GM19452 (cell line): Measurements from ENCODE around the gene C15orf61.

ENCODE experiments used
- ATAC-seq: cut with Tn5 transposase; IDR thresholded peaks from one replicate; pipeline ENCODE4 v1.9.1; 2021; ENCODE audit not compliant: unreplicated experiment

C15orf61 gene

DNA sequence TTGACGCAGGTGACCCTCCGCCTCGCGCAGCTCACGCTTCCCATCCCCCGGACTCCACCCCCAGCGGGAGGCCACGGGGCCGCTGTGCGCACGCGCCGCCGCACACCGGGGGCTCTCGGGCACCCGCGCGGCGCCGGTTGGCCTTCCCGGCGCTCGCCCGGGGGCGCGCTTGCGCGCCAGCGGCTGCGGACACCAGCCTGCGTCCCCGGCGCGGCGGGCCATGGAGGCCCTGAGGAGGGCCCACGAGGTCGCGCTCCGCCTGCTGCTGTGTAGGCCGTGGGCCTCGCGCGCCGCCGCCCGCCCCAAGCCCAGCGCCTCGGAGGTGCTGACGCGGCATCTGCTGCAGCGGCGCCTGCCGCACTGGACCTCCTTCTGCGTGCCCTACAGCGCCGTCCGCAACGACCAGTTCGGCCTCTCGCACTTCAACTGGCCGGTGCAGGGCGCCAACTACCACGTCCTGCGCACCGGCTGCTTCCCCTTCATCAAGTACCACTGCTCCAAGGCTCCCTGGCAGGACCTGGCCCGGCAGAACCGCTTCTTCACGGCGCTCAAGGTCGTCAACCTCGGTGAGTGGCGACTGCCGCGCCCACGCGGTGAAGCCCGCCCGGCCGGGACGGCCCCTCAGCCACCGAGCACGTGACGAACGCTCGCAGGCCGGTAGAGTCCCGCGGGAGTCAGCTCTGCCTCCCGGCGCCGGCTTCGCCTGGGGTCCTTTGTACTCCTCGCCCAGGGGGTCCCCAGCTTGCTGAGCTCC is at the start of gene C15orf61:
C15orf61 (plus strand) TSS at position 103 of the 754 bp plus-strand sequence; CDS start at position 221, 118 bp downstream.
- peak; percentile 71 for ATAC-seq

DNA sequence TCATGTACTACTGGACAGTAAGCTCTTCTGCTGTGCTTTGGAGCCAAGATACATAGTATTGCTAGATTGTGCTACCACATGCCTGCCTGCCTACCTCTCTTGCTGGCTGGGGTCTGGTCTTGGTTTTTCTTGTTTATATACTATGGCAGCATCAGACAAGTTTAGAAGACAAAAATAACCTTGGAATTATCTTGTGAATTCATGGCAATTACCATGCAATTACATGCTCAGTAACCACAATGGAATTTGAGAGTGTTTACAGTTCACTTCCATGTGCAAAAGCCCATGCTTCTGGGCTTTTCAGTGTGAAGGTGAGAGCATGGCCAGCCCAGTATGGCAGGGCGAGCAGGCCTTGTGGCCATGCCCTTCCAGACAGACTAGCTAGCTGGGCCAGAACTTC is 48.0 kb upstream of the C15orf61 start:
- no peak for ATAC-seq

DNA sequence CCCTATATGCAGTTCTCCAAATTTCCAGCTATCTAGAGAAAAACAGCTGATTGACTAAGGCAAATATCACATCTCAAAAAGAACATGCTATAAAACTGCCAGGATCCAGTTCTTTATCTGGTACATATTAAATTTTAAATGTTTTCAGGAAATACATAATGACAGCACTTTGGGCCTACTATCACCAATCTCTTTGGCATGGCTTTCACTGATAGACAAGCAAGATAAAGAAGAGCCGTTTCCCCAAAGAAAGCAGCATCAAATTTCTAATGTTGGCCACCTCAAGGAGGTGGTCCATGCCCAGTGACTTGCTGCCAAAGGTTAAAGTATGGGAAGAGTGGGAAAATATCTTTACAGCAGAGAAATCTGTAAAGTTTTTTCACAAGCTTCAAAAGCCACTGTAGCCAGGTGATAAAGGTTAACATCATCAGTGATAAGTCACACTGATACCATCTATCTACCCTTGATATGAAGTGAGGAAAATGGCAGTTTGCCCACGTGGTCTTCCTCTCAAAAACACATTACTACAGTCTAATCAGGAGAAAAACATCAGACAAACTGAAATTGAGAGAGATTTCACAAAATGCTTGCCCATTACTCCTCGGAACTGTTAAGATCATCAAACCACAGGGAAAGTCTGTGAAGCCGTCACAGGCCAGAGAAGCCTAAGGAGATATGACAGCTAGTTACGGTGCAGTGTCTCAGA is 46.4 kb upstream of the C15orf61 start:
- ATAC-seq, result no peak

DNA sequence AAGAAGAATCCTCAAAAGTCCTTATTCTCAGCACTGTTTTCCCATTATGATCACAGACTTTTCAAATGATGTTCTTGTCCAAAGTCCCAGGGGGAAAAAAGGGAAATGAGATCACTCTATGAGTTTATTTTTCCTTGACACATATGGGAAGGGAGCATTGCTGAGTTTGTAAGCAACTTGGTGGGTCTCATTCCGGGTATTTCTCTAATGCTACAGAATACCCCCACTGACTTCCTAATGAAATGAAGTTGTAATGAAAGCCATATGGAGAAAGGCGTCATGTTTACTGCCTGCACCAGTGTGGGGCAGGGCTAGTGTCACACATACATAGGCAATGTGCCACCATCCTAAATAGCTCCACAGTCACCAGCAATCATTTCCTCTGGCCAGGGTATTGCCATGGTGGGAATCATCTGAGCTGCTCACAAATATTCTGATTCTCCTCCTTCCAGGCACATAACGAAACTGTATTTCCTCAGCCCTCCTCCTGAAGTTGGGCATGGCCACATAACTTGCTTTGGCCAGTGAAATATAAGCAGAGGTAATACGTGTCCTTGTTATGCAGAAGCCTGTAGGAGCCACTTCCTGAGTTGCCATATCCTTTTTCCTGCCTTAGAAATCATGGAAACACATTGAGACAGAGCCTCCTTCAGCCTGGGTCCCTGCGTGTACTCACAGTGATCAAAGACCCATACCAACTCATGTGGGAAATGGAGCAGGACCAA is 41.0 kb upstream of the C15orf61 start:
- no peak for ATAC-seq

DNA sequence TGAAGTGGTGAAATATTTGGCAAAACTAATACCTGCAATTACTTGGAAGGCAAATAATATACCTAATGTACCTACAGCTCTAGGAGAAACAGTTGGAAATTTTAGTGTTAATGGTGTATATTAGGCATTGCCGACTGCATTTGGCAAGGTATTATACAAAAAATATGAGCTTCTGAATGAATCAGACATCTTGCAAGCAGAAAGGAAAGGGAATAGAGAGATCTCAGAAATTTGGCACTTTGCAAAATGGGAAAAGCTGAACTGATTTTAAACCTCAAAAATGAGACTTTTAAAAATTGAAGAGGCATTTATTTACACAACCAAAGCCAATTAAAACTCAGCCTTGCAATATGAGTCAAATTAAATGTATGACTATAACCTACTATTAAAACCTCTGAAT is 40.2 kb upstream of the C15orf61 start:
- ATAC-seq, result no peak

DNA sequence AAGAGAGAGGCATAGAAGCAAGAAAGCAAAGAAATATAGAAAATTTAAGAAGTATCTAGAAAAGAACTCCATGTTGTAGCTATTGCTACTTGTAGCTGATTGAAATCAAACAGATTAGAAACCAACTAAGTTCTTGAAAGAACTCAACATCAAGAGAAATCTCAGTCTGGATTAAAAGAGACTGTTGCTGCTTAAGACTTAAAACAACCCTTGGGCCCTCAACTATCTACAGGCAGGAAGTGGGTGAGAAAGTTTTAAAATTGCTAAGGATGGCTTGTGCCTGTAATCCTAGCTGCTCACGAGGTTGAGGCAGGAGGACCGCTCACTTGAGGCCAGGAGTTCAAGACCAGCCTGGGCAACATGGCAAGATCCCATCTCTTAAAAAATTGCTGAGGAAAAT is 39.3 kb upstream of the C15orf61 start:
- no peak for ATAC-seq

DNA sequence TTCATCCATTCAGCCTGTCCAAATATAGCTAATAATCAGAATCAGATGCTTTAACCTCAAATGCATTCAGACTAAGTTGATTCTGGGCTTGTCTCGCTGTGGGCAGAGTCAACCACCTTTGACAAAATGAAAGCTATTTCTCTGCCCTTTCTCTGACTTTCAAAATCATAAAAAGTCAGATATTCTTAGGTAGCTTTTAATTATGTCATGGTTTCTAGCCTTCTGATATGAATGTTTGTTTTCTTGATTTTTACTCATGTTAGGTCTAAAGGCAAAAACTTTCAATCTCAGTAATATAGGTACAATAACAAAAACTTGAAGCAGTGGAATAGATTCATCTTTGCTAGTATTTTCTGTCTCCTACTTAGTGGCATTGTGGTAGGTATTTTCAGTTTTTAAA is 25.3 kb upstream of the C15orf61 start:
- no peak for ATAC-seq

DNA sequence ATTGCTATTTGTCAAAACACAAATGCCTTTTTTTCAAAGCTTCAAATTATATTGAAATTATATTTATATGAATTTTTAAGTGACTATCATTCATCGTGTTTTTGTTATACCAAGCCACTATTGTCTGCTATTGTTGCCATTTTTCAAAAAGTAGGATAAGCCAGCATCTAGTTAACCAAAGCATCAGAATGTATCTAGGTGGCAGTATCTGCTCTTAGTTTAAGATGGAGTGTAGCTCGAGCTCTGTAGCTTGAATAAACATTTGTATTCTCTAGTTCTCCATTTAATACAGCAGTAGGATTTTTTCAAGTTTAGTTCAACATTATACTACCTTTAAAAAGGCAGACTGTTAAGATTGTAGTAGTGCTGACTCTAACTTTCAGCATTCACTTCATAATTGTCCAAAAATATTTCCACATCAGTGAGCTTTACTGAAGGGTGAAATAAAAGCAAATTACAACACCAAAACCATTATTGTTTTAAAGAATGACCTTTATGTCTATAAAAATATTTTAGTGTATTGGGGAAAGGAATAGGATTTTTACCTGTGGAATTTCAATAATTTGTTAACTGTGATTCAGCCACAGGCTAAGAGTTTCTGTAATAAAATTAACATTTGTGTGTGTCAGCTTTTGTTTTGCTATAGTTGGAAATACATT is 19.6 kb upstream of the C15orf61 start:
- no peak for ATAC-seq

DNA sequence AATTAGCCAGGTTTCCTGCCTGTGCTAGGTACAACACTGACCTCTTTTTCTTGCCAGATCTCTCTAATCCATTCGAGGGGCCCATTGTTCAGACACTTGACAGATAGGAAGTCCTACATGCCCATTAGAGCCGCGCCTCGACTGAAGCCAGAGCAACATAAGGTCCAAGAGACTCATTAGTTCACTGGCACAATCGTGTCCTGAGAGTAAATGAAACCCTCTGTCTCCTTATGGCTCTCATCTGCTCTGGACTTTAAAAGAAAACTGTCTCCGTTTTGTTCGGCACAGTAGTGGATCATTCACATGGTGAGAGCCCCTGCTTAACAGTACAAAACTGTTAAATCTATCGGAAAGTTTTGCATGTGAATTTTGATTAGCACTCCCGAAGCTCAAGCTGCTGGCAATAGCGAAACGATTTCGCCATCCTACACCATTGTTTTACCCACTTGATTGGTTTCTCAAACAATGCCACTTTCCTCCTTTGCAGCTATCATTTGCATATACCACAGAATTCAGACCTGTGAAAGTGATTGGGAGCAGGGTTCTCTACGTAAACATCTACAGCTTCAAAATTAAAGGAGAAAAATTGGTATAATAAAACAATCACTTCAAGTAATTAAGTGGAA is 19.0 kb upstream of the C15orf61 start:
- ATAC-seq, result no peak

DNA sequence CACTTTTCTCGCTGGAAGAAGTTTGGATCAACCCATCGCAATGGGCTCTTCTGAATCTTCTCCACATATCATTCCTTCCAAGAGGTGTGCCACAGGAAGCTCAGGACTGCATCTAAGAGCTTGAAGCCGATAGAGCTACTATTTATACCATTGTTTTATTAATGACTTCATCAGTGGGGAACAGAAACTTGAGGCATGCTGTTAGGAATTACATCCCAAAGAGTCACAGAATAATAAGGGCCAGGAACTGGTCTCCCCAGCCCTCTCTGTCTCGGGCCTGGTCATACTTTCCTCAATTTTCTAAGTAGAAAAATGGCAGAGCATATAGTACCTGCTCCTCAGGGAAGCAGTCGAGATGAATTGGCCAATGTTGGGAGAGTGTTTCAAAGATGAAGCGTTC is 16.9 kb upstream of the C15orf61 start:
- no peak for ATAC-seq

DNA sequence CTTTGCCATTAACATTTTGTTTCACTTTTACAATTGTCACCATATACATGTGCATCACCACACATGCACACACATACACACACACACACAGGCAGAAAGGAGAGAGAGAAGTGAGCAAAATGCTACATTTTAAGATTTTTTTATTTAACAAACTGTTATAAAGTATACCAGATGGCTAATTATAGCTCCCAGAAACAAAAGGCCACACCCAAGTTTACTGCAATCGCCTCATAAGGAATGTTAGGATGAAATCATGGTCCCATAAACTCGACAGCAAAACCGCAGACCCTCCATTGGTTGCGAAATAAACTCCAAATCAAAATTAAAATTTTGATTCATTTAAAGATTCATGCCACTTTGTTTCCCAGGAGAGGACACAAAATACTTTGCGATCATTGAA is 16.1 kb upstream of the C15orf61 start:
- no peak for ATAC-seq

DNA sequence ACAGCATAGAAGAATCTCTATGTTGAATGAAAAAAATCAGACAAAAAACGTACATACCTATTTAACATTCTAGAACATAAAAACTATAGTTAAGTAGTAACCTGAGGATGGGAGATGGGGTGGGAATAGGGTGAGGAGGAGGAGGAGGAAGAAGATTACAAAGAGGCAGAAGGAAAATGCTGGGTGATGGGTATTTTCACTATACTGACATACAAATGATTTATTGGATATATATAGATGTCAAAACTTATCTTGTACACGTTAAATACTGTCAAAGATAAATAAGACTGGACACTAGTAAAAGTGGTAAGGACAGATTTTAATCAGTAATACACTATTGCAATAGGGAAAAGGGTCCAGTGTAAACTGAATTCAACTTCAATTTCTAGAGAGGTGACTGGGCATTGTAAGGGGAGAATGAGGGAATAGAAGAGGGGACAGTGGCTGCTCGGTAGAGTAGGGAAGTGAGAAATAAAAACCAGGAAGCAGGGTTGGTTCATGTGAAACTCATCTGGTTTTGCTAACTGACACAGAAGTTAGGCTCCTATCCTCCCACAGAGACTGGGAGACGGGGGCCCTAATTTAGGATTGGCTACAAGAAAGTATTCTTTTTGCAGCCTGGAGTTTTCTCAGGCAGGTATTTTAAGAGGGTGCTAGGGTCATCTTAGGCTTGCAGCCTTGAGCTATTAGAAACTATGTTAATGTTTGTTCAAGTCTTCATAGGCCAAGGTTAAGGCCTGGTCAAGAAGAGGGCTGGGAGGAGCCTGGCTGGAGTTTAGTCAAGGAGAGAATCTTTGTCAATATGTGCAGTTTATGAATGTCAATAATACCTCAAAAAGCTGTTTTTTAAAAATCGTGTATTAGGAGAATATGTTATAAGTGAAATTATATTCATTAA is 15.0 kb upstream of the C15orf61 start:
- no peak for ATAC-seq

DNA sequence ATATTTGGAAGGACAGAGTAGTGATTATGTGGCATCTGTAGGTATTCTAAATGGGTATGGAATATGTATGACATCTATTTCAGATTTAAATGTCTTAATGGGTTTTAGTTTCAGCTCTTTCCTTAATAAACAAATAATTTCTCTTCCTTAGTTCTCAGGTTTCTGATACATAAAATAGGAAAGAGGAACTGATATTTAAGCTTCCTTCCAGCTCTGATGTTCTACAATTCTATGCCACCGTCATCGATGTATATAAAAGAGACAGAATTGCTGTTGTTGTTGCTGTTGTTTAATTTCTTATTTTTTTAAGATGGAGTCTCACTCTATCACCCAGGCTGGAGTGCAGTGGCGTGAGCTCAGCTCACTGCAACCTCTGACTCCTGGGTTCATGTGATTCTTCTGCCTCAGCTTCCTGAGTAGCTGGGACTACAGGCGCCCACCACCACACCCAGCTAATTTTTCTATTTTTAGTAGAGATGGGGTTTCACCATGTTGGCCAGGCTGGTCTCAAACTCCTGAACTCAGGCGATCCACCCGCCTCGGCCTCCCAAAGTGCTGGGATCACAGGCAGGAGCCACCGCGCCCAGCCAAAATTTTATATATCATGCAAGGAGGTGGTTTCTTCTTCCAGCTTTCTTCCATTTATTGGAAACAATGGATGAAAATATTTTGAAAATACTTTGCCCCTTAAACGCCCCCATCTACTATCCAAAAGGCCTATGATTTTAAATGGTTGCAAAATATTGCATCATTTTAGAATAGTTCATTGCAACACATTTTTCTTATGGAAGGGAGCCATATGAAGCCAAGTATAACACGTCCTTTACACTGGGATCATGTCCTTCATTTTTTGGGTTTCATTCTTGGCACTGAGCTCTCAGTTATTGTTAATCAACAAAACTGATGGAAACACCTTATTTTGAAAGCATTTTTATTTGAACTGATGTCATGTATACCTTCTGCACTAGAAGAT is 13.9 kb upstream of the C15orf61 start:
- no peak for ATAC-seq

DNA sequence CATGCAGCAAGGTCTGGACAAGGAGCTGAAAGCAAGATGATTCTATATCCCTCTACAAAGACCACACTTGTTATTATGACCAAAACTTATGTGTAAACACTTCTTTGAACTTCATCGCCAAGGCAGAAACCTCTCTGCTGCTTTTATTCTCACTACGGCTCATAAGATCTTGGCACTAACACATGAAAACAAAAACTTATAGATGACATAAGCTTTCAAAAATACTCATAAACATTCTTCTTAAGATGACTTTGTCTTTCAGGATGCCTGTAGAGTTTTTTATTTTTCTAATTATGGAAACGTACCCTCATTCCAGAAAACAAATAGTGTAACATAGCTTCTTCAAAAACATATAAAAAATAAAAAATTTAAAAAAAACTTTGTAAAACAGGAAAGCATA is 12.5 kb upstream of the C15orf61 start:
- ATAC-seq, result no peak

DNA sequence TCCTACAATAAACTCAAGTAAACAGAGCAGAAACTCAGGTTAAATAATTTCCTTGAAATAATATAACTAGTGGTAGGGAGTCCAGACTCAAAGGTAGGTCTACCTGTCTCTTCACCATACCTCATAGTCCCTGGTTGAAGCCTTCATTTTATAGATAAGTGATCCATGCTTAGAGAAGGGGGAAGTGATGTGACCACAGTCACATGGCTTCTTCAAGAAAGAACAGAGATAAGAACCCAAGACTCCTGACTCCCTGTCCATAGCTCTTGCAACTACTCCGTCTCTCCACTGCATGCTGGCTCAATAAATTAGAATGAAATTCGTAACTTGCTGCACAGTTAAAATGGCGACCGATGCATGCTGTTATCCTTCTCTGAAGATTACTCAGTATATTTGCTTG is 11.0 kb upstream of the C15orf61 start:
- no peak for ATAC-seq

DNA sequence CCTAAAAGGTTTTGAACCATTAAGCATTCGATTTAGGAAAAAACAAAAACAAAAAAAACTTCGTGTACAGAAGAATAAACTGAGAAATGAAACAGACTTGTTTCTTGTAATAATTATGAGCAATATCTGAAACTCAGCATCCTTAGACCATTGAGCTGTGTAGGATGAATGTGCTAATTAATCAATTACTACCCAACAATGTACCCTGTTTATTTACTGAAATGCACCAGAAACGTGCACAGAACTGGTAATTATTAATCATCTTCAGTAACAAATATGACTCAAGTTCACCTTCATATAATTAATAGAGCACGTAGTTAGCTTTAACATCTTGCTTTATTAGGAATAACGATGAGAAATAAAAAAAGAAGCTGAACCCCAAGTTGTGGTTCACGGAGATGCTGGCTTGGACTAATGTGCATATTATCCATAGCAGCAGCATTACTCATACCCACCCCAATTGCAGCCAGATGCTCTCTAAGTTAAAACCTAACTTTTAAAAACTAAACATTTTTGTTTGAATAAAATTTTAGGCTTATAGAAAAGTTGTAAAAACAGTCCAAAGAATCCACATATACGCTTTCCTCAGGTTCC is 10.2 kb upstream of the C15orf61 start:
- ATAC-seq, result no peak

DNA sequence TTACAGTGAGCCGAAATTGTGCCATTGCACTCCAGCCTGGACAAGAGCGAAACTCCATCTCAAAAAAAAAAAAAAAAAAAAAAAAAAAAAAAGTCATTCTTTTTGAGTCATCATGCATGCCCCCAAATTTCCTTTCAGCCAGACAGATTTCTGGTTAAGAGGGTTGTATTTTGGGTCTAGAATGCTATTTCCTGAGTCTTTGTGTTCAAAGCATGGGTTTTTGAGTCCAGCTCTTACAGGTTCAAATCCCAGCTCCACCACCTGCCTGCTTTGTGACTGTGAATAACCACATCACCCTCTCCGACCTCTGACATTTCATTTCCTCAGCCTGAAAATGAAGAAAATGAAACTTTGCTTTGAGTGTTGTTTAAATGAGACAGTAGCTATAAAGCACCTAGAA is 9.3 kb upstream of the C15orf61 start:
- no peak for ATAC-seq

DNA sequence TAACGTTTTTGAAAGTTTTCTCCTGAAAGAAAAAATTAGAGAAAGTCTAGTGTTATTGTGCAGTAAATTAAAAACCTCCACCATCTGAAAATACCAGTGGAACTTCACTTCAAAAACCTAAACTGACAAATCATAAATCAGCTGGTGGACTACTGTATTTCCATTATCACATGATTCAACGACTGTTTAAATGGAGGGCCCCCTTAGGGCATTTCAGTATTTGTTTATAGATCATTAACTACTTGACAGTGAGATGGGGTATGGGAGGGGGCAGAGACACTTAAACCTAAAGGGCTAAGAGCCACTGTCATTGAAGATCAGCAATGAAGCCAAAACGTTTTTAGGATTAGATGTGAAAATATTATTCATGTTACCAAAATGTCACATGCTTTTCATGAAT is 8.8 kb upstream of the C15orf61 start:
- ATAC-seq, result no peak
